Neural cell (in vitro differentiated cells): ENCODE measurements around the gene CADM1. TPM values are rescaled to one million over a fixed set of nuclear protein-coding genes. Genes with fewer than 3 reads are reported as not detected.

ENCODE experiments used
- H2AFZ ChIP-seq: fragments of 200-600, 300-800 bp; sonication (generic), shearing (Covaris generic); 2 replicates; pipeline ENCODE4 v1.6.0; 2014; ENCODE audit warnings: low read depth, mild to moderate bottlenecking, antibody characterized with exemption, low read length, moderate library complexity
- H3F3A ChIP-seq: fragments of 200-600 bp; shearing (Covaris generic); 2 replicates; pipeline ENCODE4 v1.6.1; 2016; ENCODE audit warnings: mild to moderate bottlenecking, moderate library complexity, mixed read lengths, antibody characterized with exemption, low read length; ENCODE audit not compliant: insufficient read depth, poor library complexity, severe bottlenecking
- H3K27ac ChIP-seq: fragments of 200-600, 300-800 bp; sonication (generic), shearing (Covaris generic); 2 replicates; pipeline ENCODE4 v1.5.1; 2014; ENCODE audit warnings: mild to moderate bottlenecking, low read length, moderate library complexity
- H3K27me3 ChIP-seq: fragments of 300-800, 200-600 bp; sonication (generic), shearing (Covaris generic); 2 replicates; pipeline ENCODE4 v1.6.0; 2014; ENCODE audit warnings: mild to moderate bottlenecking, low read depth, low read length, moderate library complexity; ENCODE audit not compliant: insufficient read depth
- H3K36me3 ChIP-seq: fragments of 300-800, 200-600 bp; sonication (generic), shearing (Covaris generic); 2 replicates; pipeline ENCODE4 v1.5.1; 2014; ENCODE audit warnings: mild to moderate bottlenecking, antibody characterized with exemption, low read length, moderate library complexity; ENCODE audit not compliant: insufficient read depth
- H3K4me2 ChIP-seq: fragments of 300-800, 200-600 bp; sonication (generic), shearing (Covaris generic); 2 replicates; pipeline ENCODE4 v1.6.0; 2014; ENCODE audit warnings: mild to moderate bottlenecking, low read length
- H3K4me3 ChIP-seq: fragments of 300-800, 200-600 bp; sonication (generic), shearing (Covaris generic); 2 replicates; pipeline ENCODE4 v1.5.1; 2014; ENCODE audit warnings: mild to moderate bottlenecking, low read length, moderate library complexity
- H3K79me2 ChIP-seq: fragments of 200-600 bp; shearing (Covaris generic); replicated peaks from 2 replicates; pipeline ENCODE4 v1.6.0; 2014; ENCODE audit warnings: mild to moderate bottlenecking, low read length, moderate library complexity; ENCODE audit not compliant: insufficient read depth
- H3K9ac ChIP-seq: fragments of 300-800, 200-600 bp; sonication (generic), shearing (Covaris generic); 2 replicates; pipeline ENCODE4 v1.6.1; 2016; ENCODE audit warnings: mild to moderate bottlenecking, low read length, mixed read lengths
- H3K9me2 ChIP-seq: fragments of 200-600 bp; shearing (Covaris generic); 2 replicates; pipeline ENCODE4 v1.6.1; 2016; ENCODE audit warnings: mild to moderate bottlenecking, low read length, mixed read lengths; ENCODE audit not compliant: insufficient read depth
- H3K9me3 ChIP-seq: fragments of 200-600, 300-800 bp; sonication (generic), shearing (Covaris generic); 2 replicates; pipeline ENCODE4 v1.6.1; 2016; ENCODE audit warnings: mild to moderate bottlenecking, mixed run types, low read length, moderate library complexity, mixed read lengths
- H4K20me1 ChIP-seq: fragments of 200-600 bp; shearing (Covaris generic); 2 replicates; pipeline ENCODE4 v1.6.1; 2016; ENCODE audit warnings: mild to moderate bottlenecking, mixed run types; ENCODE audit not compliant: insufficient read depth
- EP300 ChIP-seq: fragments of 450-650 bp; conservative IDR thresholded peaks from 2 replicates; pipeline ENCODE4 v1.6.1; 2014; ENCODE audit warnings: antibody characterized with exemption, mild to moderate bottlenecking, moderate library complexity; ENCODE audit not compliant: poor library complexity, severe bottlenecking
- EZH2 ChIP-seq: fragments of 200-600, 300-800 bp; shearing (Covaris generic), sonication (generic); IDR thresholded peaks from 2 replicates; pipeline ENCODE4 v1.6.1; 2014; ENCODE audit warnings: antibody characterized with exemption, low read length, borderline replicate concordance, mild to moderate bottlenecking; ENCODE audit not compliant: insufficient read depth, poor library complexity, severe bottlenecking
- MXI1 ChIP-seq: fragments of 450-650 bp; conservative IDR thresholded peaks from 2 replicates; pipeline ENCODE4 v1.6.1; 2014; ENCODE audit warnings: antibody characterized with exemption, mild to moderate bottlenecking; ENCODE audit not compliant: poor library complexity, severe bottlenecking
- POLR2AphosphoS5 ChIP-seq: IDR thresholded peaks from 2 replicates; pipeline ENCODE4 v1.6.1; 2012
- RAD21 ChIP-seq: fragments of 450-650 bp; conservative IDR thresholded peaks from 2 replicates; pipeline ENCODE4 v1.6.1; 2014; ENCODE audit warnings: antibody characterized with exemption, mild to moderate bottlenecking, moderate library complexity
- SMC3 ChIP-seq: fragments of 450-650 bp; conservative IDR thresholded peaks from 2 replicates; pipeline ENCODE4 v1.6.1; 2014; ENCODE audit warnings: antibody characterized with exemption, mild to moderate bottlenecking, moderate library complexity; ENCODE audit not compliant: poor library complexity
- TAF1 ChIP-seq: IDR thresholded peaks from 2 replicates; pipeline ENCODE4 v1.6.1; 2012; ENCODE audit warnings: low read depth
- polyA plus RNA-seq: library from polyadenylated mRNA; depleted of rRNA; stranded (reverse); fragments of >200 nt; gene quantifications from 2 replicates; pipeline ENCODE4 v1.2.3, GENCODE V29; 2014
- TF ChIP-seq, protein P1 (sequence below): fragments of 450-650 bp; IDR thresholded peaks from 2 replicates; pipeline ENCODE4 v1.5.1; 2014; ENCODE audit warnings: antibody characterized with exemption, mild to moderate bottlenecking, moderate library complexity; ENCODE audit not compliant: poor library complexity, severe bottlenecking

The CADM1 gene
- polyA plus RNA-seq, 1 donor from 2014 or later, result 92.1 TPM

DNA sequence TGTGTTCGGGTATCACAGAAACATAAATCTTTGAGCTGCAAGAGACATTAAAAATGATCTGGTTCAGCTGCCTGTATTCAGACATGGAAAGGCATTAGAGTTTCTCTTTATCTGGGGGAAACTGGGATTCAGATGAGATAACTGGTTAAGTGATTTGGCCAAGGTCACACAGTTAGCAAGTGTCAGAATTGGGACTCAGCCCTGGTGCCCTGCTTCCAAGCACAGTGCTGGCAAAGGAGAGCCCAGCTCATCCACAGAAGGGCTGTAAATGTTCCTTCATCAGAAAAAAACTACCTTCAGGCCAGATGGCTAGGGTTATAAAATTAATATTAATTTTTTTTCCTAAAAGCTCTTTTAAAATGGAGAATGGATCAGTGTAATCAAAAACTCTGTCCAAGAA, 20.4 kb upstream of the CADM1 start:
- H3K4me2 ChIP-seq, result no peak overlapping the region
- H3K27ac ChIP-seq, result no peak overlapping the region
- H3F3A ChIP-seq, result no peaks in the 10 kb centered on the region
- H3K9ac ChIP-seq, result no peak overlapping the region
- no peaks in the 10 kb centered on the region for H3K9me2 ChIP-seq
- no peaks in the 10 kb centered on the region for H4K20me1 ChIP-seq
- TF ChIP-seq, protein P1, sequence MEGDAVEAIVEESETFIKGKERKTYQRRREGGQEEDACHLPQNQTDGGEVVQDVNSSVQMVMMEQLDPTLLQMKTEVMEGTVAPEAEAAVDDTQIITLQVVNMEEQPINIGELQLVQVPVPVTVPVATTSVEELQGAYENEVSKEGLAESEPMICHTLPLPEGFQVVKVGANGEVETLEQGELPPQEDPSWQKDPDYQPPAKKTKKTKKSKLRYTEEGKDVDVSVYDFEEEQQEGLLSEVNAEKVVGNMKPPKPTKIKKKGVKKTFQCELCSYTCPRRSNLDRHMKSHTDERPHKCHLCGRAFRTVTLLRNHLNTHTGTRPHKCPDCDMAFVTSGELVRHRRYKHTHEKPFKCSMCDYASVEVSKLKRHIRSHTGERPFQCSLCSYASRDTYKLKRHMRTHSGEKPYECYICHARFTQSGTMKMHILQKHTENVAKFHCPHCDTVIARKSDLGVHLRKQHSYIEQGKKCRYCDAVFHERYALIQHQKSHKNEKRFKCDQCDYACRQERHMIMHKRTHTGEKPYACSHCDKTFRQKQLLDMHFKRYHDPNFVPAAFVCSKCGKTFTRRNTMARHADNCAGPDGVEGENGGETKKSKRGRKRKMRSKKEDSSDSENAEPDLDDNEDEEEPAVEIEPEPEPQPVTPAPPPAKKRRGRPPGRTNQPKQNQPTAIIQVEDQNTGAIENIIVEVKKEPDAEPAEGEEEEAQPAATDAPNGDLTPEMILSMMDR, result no peak
- TF ChIP-seq POLR2AphosphoS5 (no peak), EZH2 (no peak), MXI1 (no peak), TAF1 (no peak), RAD21 (no peak)
- no peaks in the 10 kb centered on the region for H3K36me3 ChIP-seq
- no peaks in the 10 kb centered on the region for H3K27me3 ChIP-seq
- no peak overlapping the region for H2AFZ ChIP-seq
- H3K79me2 ChIP-seq, result no peaks in the 10 kb centered on the region
- no peaks in the 10 kb centered on the region for H3K9me3 ChIP-seq
- H3K4me3 ChIP-seq, result no peak overlapping the region

DNA sequence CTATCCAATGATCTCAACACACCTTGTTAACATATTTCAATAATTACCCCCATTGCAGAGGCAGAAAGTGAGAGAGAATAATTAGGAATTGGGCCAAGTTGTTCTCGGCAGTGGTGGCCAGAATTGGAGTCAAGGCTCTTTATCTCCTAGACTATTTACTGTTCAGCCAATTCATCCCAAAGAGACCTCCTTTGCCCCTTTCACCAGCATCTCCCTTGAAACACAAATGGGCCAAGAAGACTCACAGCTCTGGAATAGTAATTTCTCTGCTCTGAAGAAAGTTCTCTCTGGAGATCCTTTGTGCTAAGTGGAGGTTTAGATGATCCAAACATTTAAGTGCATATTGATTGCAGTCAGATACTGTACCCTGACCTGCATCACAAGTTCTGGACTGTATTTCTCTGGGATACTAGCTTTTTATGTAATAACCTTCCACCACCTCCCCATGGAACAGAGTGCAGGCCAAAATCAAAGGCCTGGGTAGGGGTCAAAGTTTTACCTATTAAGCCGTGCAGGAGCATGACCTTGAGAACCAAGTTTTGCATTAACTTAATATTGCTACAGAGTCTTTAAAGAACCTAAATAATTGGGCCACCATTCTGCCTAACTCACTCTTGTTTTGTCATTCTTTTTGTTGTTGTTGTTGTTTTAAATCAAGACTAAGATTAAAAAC, 19.6 kb upstream of the CADM1 start:
- H3K9ac ChIP-seq, result no peak overlapping the region
- H3K27me3 ChIP-seq, result no peaks in the 10 kb centered on the region
- H3K4me2 ChIP-seq, result no peak overlapping the region
- H3K9me3 ChIP-seq, result no peaks in the 10 kb centered on the region
- no peak overlapping the region for H3K4me3 ChIP-seq
- no peaks in the 10 kb centered on the region for H4K20me1 ChIP-seq
- no peaks in the 10 kb centered on the region for H3F3A ChIP-seq
- H3K27ac ChIP-seq, result no peak overlapping the region
- no peaks in the 10 kb centered on the region for H3K36me3 ChIP-seq
- H3K9me2 ChIP-seq, result no peaks in the 10 kb centered on the region
- H3K79me2 ChIP-seq, result no peaks in the 10 kb centered on the region
- no peak for TF ChIP-seq MXI1
- TF ChIP-seq POLR2AphosphoS5, result no peak
- TF ChIP-seq EZH2, result no peak
- TF ChIP-seq SMC3, result no peak
- no peak for TF ChIP-seq EP300
- H2AFZ ChIP-seq, result no peak overlapping the region

DNA sequence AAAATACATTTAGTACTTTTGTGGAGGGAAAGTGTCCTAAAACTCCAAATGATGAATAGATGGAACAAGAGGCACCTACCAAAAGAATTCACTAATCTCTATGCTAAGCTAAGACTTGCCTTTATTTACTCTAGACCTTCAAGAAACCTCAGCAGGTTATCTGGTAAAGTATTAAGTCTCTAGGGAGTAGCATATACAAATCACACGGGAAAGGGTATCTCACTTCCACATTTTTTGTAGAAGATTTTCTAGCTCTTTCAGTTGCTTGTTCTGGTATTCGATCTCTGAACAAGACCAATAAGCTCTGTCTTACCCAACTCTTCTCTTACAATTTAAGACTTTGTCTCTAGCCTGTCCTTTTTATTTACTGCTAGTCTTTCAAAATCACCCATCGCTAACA, 18.1 kb upstream of the CADM1 start:
- Histone ChIP-seq H3K79me2 (no peaks in the 10 kb centered on the region), H2AFZ (no peak overlapping the region), H4K20me1 (no peaks in the 10 kb centered on the region), H3K9me3 (no peaks in the 10 kb centered on the region), H3K4me2 (no peak overlapping the region), H3K9me2 (no peaks in the 10 kb centered on the region), H3K4me3 (no peak overlapping the region), H3K9ac (no peak overlapping the region), H3K36me3 (no peaks in the 10 kb centered on the region), H3F3A (no peaks in the 10 kb centered on the region), H3K27me3 (no peaks in the 10 kb centered on the region), H3K27ac (no peak overlapping the region)
- TF ChIP-seq POLR2AphosphoS5 (no peak), SMC3 (no peak), EZH2 (no peak), TAF1 (no peak)
- TF ChIP-seq, protein P1, result no peak
